Peyer's patch (tissue), 4 donors: ENCODE data around the gene RXRG.

Source experiments
- CTCF ChIP-seq, 6 experiments: fragments of 450-650 bp in 4 of 6; fragments of 200-600 bp in 2 of 6; sonication (generic) in 1 of 6; IDR thresholded peaks; one replicate each; pipeline ENCODE4 v1.5.1; 2017 to 2019; ENCODE audit warnings: antibody characterized with exemption in 6 of 6, mild to moderate bottlenecking in 3 of 6, moderate library complexity in 1 of 6
- POLR2A ChIP-seq, 2 donors: fragments of 450-650 bp; IDR thresholded peaks; one replicate each; pipeline ENCODE4 v1.5.1; 2017; ENCODE audit warnings: antibody characterized with exemption in 2 of 2, mild to moderate bottlenecking in 2 of 2, moderate library complexity in 2 of 2

GRCh38 chr1:165354739-165355138, 90.2 kb downstream of the RXRG start:
- no peak for TF ChIP-seq CTCF (IDR thresholded peaks at IDR 0.05)
- TF ChIP-seq POLR2A (IDR thresholded peaks at IDR 0.05) = no peak
